ENCODE measurements around the gene TBC1D22A.

The TBC1D22A gene

GRCh38 chr22:46957521-46957920 is 195.1 kb downstream of the TBC1D22A start:
- TF ChIP-seq CTCF (IDR thresholded peaks at IDR 0.05; ENCODE audit: low read depth, low read length) = no peak
- H3K4me3 ChIP-seq (ENCODE audit: low read depth, low read length) = no peak overlapping the region

- TF ChIP-seq CTCF (IDR thresholded peaks at IDR 0.05; ENCODE audit: low read depth, low read length) = no peak
- H3K4me3 ChIP-seq (ENCODE audit: low read depth, low read length) = no peak overlapping the region
These were observed 195.7 kb downstream of the TBC1D22A start for GRCh38 chr22:46958191-46958590.

- TF ChIP-seq CTCF (IDR thresholded peaks at IDR 0.05; ENCODE audit: low read depth, low read length) = no peak
These were observed 196.2 kb downstream of the TBC1D22A start for GRCh38 chr22:46958658-46959057.

GRCh38 chr22:46959369-46959768 is 196.9 kb downstream of the TBC1D22A start:
- TF ChIP-seq CTCF (IDR thresholded peaks at IDR 0.05; ENCODE audit: low read depth, low read length) = no peak

More at GRCh38 chr22:46958658-46959057, 196.2 kb downstream of the TBC1D22A start:
- no peak overlapping the region for H3K4me3 ChIP-seq (ENCODE audit: low read depth, low read length)

GRCh38 chr22:46961591-46962295 is 199.3 kb downstream of the TBC1D22A start:
- TF ChIP-seq CTCF (IDR thresholded peaks at IDR 0.05; ENCODE audit: low read depth, low read length) = no peak
- H3K4me3 ChIP-seq (ENCODE audit: low read depth, low read length) = no peak overlapping the region

More at GRCh38 chr22:46959369-46959768, 196.9 kb downstream of the TBC1D22A start:
- no peak overlapping the region for H3K4me3 ChIP-seq (ENCODE audit: low read depth, low read length)

GRCh38 chr22:46962406-46962805 is 200.0 kb downstream of the TBC1D22A start:
- no peak for TF ChIP-seq CTCF (IDR thresholded peaks at IDR 0.05; ENCODE audit: low read depth, low read length)

GRCh38 chr22:46963672-46964545 is 201.5 kb downstream of the TBC1D22A start:
- no peak overlapping the region for H3K4me3 ChIP-seq (ENCODE audit: low read depth, low read length)
- no peak for TF ChIP-seq CTCF (IDR thresholded peaks at IDR 0.05; ENCODE audit: low read depth, low read length)

More at GRCh38 chr22:46962406-46962805, 200.0 kb downstream of the TBC1D22A start:
- H3K4me3 ChIP-seq (ENCODE audit: low read depth, low read length) = no peak overlapping the region

All from WI38 (cell line).